Endothelial cell of umbilical vein (primary cell): ENCODE measurements around the gene FCGBP.
"Not testable (repeated sequence)": the region's sequence is repeated elsewhere in the genome, so short reads cannot be mapped to it uniquely, and the experiment has no call there.

Source experiments
- CTCF ChIP-seq, 2 donors: IDR thresholded peaks; 1 replicate in 1 of 2; 2 replicates in 1 of 2; pipeline ENCODE4 v1.5.1; 2011; ENCODE audit warnings: low read length in 2 of 2, mild to moderate bottlenecking in 2 of 2, moderate library complexity in 2 of 2, control low read depth in 1 of 2, inconsistent platforms in 1 of 2, low read depth in 1 of 2; ENCODE audit not compliant: insufficient read depth in 1 of 2; ENCODE audit errors: extremely low read depth in 1 of 2
- EZH2 ChIP-seq: IDR thresholded peaks from 2 replicates; pipeline ENCODE4 v1.6.1; 2012; ENCODE audit warnings: borderline replicate concordance, low read depth, mild to moderate bottlenecking, moderate library complexity, low read length, inconsistent platforms; ENCODE audit not compliant: severe bottlenecking
- FOS ChIP-seq: IDR thresholded peaks from 2 replicates; pipeline ENCODE4 v1.6.1; 2011; ENCODE audit warnings: mild to moderate bottlenecking, low read length, moderate library complexity, borderline replicate concordance; ENCODE audit not compliant: insufficient read depth
- GATA2 ChIP-seq: IDR thresholded peaks from 2 replicates; pipeline ENCODE4 v1.7.0; 2011; ENCODE audit warnings: low read depth, mild to moderate bottlenecking, moderate library complexity, mixed read lengths, low read length; ENCODE audit not compliant: insufficient read length, insufficient read depth
- JUN ChIP-seq: IDR thresholded peaks from 2 replicates; pipeline ENCODE4 v1.6.1; 2011; ENCODE audit warnings: borderline replicate concordance, low read depth; ENCODE audit not compliant: insufficient read length, insufficient read depth
- MAX ChIP-seq: IDR thresholded peaks from 2 replicates; pipeline ENCODE4 v1.6.1; 2011; ENCODE audit not compliant: insufficient read depth, insufficient read length
- MYC ChIP-seq: IDR thresholded peaks from one replicate; pipeline ENCODE4 v1.6.1; 2011; ENCODE audit warnings: mild to moderate bottlenecking, low read depth, low read length
- POLR2A ChIP-seq: IDR thresholded peaks from 2 replicates; pipeline ENCODE4 v1.6.1; 2012; ENCODE audit warnings: low read depth, mild to moderate bottlenecking, control low read depth, low read length
- POLR2AphosphoS5 ChIP-seq: IDR thresholded peaks from 2 replicates; pipeline ENCODE4 v1.6.1; 2012; ENCODE audit warnings: low read depth, mild to moderate bottlenecking, control low read depth, low read length, moderate library complexity; ENCODE audit not compliant: insufficient read depth

GRCh38 chr19:39898858-39899257 lies 35.6 kb downstream of the FCGBP start:
- not testable (repeated sequence) for TF ChIP-seq EZH2; CTCF (IDR thresholded peaks at IDR 0.05; ENCODE audit: extremely low read depth in 1 of 2, insufficient read depth in 1 of 2, low read depth in 1 of 2, low read length in 2 of 2); MYC; FOS; POLR2A; MAX; POLR2AphosphoS5; GATA2; JUN
